ENCODE results near the gene ZFYVE1. TPM values are rescaled to one million over a fixed set of nuclear protein-coding genes. Genes with fewer than 3 reads are reported as not detected.

Gene ZFYVE1
- total RNA-seq, 1 experiment from 2014 or later = 9.1 TPM

DNA sequence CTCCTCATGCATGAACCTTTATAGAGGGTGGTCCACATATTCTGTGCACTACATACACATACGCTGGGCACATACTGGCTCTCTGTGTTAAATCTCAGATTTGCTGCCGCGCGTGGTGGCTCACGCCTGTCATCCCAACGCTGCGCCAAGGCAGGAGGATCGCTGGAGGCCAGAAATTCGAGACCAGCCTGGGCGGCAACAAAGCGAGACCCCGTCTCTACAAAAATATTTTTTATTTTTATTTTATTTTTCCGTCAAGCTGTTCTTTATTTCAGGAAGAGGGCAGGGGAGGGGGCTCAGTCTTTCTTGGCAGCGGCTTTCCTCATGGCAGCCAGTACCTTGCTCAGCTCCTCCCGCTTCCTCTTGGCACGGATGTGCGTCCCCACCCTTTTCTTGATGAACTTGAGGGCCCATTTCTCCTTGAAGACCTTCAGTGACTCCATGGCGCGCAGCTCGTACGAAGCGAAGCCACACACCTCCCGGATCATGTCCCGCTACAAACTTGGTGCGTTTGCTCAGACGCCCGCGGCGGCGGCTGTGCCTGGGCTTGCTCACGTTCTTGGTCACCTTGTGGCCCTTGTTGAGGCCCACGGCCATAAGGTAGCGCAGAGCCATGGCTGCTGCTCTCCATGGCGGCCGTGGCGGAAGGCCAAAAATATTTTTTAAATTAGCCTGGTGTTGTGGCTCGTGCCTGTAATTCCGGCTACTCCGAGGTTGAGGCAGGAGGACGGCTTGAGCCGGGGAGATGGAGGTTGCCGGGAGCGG is 97.4 kb downstream of the ZFYVE1 start:
- no peaks in the 10 kb centered on the region for H3K9me2 ChIP-seq (replicated peaks; ENCODE audit: insufficient read depth, low read length)
- no peak overlapping the region for H3K4me2 ChIP-seq (ENCODE audit: low read depth, low read length, poor library complexity, severe bottlenecking)
- no peak for DNase-seq
- no peak overlapping the region for H3K9ac ChIP-seq (ENCODE audit: low read length)
- H3K9me3 ChIP-seq (ENCODE audit: low read length) = no peaks in the 10 kb centered on the region
- no peaks in the 10 kb centered on the region for H3K27me3 ChIP-seq (ENCODE audit: low read length)
- H2AFZ ChIP-seq (ENCODE audit: low read length) = no peak overlapping the region
- H3K4me1 ChIP-seq (ENCODE audit: low read length) = peaks cover 20% of the 10 kb centered on the region
- H3K79me2 ChIP-seq (ENCODE audit: low read length) = peaks cover 69% of the 10 kb centered on the region
- H3K36me3 ChIP-seq (ENCODE audit: insufficient read depth, low read length) = 0 out of 2 replicates have a peak, but pooled peaks cover 3% of the 10 kb centered on the region
- H4K20me1 ChIP-seq (ENCODE audit: insufficient read depth, low read depth, low read length) = no peaks in the 10 kb centered on the region
- no peak overlapping the region for H3K4me3 ChIP-seq (ENCODE audit: low read length)
- H3K27ac ChIP-seq (ENCODE audit: low read length) = no peak overlapping the region

DNA sequence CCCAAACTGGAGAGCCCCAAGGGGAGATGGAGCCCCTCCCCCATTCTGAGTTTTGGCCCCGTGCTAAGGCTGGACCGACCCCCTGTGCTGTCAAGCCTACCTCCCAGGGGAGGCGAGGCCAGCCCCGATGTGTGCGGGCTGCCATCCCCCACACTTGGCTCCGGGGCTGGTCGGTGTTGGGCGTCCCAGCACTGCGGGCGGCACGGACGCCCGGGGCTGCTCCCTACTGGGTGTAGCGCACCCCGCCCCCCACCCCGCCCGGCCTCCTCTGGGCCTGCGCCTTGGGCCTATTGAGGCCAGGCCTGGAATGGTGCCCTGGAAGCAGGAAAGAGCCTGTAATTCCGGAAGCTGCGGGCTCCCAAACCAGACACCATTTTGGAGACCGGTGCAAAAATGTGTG is 98.0 kb downstream of the ZFYVE1 start:
- peaks cover 20% of the 10 kb centered on the region for H3K4me1 ChIP-seq (ENCODE audit: low read length)
- 0 out of 2 replicates have a peak, but pooled peaks cover 3% of the 10 kb centered on the region for H3K36me3 ChIP-seq (ENCODE audit: insufficient read depth, low read length)
- no peaks in the 10 kb centered on the region for H3K9me2 ChIP-seq (replicated peaks; ENCODE audit: insufficient read depth, low read length)
- H3K79me2 ChIP-seq (ENCODE audit: low read length) = peaks cover 64% of the 10 kb centered on the region
- H3K27me3 ChIP-seq (ENCODE audit: low read length) = no peaks in the 10 kb centered on the region
- DNase-seq = no peak
- H3K9me3 ChIP-seq (ENCODE audit: low read length) = no peaks in the 10 kb centered on the region
- H4K20me1 ChIP-seq (ENCODE audit: insufficient read depth, low read depth, low read length) = no peaks in the 10 kb centered on the region
- no peak overlapping the region for H2AFZ ChIP-seq (ENCODE audit: low read length)
- H3K9ac ChIP-seq (ENCODE audit: low read length) = no peak overlapping the region
- no peak overlapping the region for H3K4me2 ChIP-seq (ENCODE audit: low read depth, low read length, poor library complexity, severe bottlenecking)
- H3K4me3 ChIP-seq (ENCODE audit: low read length) = no peak overlapping the region
- no peak overlapping the region for H3K27ac ChIP-seq (ENCODE audit: low read length)

DNA sequence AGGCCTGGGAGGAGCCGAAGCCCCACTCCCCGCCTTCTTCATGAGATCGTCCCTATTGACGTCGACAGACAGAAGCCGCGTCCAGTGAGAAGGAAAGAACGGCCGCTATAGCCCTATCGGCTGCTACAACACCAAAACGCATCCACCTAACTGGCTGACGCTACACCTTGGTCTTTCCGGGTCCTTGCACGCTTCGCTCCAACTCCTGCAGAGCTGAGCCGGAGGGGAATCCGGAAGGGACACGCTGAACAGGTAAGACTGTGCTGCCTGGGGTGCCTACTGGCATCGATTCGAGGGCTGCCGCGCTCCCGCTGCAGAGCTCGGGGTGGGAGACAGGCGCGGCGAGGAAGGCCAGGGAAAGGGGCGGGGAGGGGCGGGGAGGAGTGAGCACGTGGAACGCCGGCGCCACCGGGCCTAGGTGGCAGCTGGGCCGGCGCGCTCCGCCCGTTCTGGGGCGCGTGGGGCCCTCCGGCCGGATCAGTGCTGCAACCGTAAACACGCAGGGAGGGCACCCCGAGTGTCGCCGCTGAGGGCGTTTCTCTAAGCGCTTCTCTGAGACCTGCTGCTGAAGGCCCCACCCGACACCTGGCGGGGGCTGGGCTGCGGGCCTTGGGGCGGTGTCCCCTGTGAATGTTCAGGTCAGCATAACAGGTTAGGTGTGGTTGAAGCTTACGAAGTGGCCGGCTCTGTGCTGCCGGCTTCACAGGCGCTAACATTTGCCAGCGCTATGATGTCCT is 100.4 kb downstream of the ZFYVE1 start, which contains the start of gene DCAF4:
TSS of gene DCAF4 (plus strand) at position 173 of the 737 bp plus-strand sequence. CDS start 11,515 bp downstream, outside the sequence.
- Histone ChIP-seq H3K36me3 (ENCODE audit: insufficient read depth, low read length) (0 out of 2 replicates have a peak, but pooled peaks cover 3% of the 10 kb centered on the region), H3K27ac (ENCODE audit: low read length) (peak within 1 kb of the TSS; percentile 71), H3K27me3 (ENCODE audit: low read length) (no peaks in the 10 kb centered on the region), H2AFZ (ENCODE audit: low read length) (peak within 1 kb of the TSS; percentile 84), H3K79me2 (ENCODE audit: low read length) (peaks cover 40% of the 10 kb centered on the region), H3K4me2 (ENCODE audit: low read depth, low read length, poor library complexity, severe bottlenecking) (peak within 1 kb of the TSS; percentile 96), H3K9ac (ENCODE audit: low read length) (peak within 1 kb of the TSS; percentile 83), H3K4me3 (ENCODE audit: low read length) (peak within 1 kb of the TSS; percentile 89), H4K20me1 (ENCODE audit: insufficient read depth, low read depth, low read length) (no peaks in the 10 kb centered on the region), H3K9me2 (replicated peaks; ENCODE audit: insufficient read depth, low read length) (no peaks in the 10 kb centered on the region), H3K9me3 (ENCODE audit: low read length) (no peaks in the 10 kb centered on the region), H3K4me1 (ENCODE audit: low read length) (peaks cover 20% of the 10 kb centered on the region)
- peak; percentile 100 for DNase-seq

DNA sequence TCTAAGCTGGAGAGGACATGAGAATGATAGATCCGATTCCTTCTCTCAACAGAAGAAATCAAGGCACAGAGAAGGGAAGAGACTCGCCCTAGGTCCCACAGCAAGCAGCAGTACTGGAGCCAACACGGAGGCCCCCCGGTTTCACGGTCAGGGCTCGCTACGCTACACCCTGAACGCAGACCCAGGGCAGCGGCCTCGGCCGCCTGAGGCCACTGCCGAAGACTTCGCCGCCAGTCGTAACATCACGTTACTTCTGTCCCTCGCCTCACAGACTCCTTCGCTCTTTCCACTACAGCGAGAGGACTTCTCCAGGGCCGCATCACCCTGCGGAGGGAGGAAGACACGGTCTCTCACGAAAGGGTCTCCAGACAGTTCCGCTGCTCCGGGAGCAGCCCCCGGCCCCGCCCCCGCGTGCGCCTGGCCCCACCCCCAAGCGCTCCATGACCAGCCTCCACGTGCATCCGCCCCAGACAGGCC is 101.1 kb downstream of the ZFYVE1 start:
- no peak overlapping the region for H3K27ac ChIP-seq (ENCODE audit: low read length)
- H3K4me3 ChIP-seq (ENCODE audit: low read length) = peak overlapping the region; percentile 89

DNA sequence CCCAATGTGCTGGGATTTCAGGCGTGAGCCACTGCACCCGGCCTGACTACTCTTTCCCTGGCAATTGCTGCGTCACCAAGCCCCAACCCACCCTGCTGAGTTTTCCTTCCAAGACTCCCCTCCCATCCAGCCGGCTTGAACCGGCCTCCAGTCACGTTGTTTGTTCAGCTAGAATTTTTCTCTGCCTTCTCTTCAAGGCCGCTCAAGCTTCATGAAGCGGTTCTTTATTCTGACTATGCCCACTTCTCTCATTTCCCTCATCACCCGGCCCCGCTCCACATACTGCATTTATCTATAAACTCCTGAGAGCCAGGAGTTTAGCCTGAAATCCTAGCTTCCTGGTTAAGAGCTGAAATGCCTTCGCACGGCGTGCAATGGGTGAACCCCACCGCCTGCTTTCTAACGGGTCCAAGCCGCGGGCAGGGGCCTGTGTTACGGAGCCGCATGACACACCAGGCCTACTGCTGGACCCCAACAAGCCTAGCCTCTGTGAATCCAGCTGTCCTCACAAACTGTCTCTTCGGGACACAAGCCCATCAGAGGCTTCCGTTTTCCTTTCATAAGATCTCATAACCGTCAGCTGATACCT is 101.6 kb downstream of the ZFYVE1 start:
- DNase-seq = no peak
- peaks cover 28% of the 10 kb centered on the region for H3K79me2 ChIP-seq (ENCODE audit: low read length)
- H3K4me3 ChIP-seq (ENCODE audit: low read length) = peak overlapping the region; percentile 89; the same call in 1 of the 2 replicates
- peak overlapping the region; percentile 76 for H2AFZ ChIP-seq (ENCODE audit: low read length)
- H3K9ac ChIP-seq (ENCODE audit: low read length) = peak overlapping the region; percentile 63
- no peaks in the 10 kb centered on the region for H4K20me1 ChIP-seq (ENCODE audit: insufficient read depth, low read depth, low read length)
- H3K9me2 ChIP-seq (replicated peaks; ENCODE audit: insufficient read depth, low read length) = no peaks in the 10 kb centered on the region
- peak overlapping the region; percentile 96 for H3K4me2 ChIP-seq (ENCODE audit: low read depth, low read length, poor library complexity, severe bottlenecking)
- no peaks in the 10 kb centered on the region for H3K27me3 ChIP-seq (ENCODE audit: low read length)
- H3K27ac ChIP-seq (ENCODE audit: low read length) = no peak overlapping the region
- 0 out of 2 replicates have a peak, but pooled peaks cover 3% of the 10 kb centered on the region for H3K36me3 ChIP-seq (ENCODE audit: insufficient read depth, low read length)
- peaks cover 14% of the 10 kb centered on the region for H3K4me1 ChIP-seq (ENCODE audit: low read length)
- no peaks in the 10 kb centered on the region for H3K9me3 ChIP-seq (ENCODE audit: low read length)

More for the DNA sequence above, 101.1 kb downstream of the ZFYVE1 start:
- no peaks in the 10 kb centered on the region for H4K20me1 ChIP-seq (ENCODE audit: insufficient read depth, low read depth, low read length)
- H3K9me3 ChIP-seq (ENCODE audit: low read length) = no peaks in the 10 kb centered on the region
- no peak for DNase-seq
- no peaks in the 10 kb centered on the region for H3K27me3 ChIP-seq (ENCODE audit: low read length)
- peak overlapping the region; percentile 96 for H3K4me2 ChIP-seq (ENCODE audit: low read depth, low read length, poor library complexity, severe bottlenecking)
- peak overlapping the region; percentile 63 for H3K9ac ChIP-seq (ENCODE audit: low read length)
- no peaks in the 10 kb centered on the region for H3K9me2 ChIP-seq (replicated peaks; ENCODE audit: insufficient read depth, low read length)
- 0 out of 2 replicates have a peak, but pooled peaks cover 3% of the 10 kb centered on the region for H3K36me3 ChIP-seq (ENCODE audit: insufficient read depth, low read length)
- H2AFZ ChIP-seq (ENCODE audit: low read length) = peak overlapping the region; percentile 76
- H3K4me1 ChIP-seq (ENCODE audit: low read length) = peaks cover 20% of the 10 kb centered on the region
- H3K79me2 ChIP-seq (ENCODE audit: low read length) = peaks cover 34% of the 10 kb centered on the region

DNA sequence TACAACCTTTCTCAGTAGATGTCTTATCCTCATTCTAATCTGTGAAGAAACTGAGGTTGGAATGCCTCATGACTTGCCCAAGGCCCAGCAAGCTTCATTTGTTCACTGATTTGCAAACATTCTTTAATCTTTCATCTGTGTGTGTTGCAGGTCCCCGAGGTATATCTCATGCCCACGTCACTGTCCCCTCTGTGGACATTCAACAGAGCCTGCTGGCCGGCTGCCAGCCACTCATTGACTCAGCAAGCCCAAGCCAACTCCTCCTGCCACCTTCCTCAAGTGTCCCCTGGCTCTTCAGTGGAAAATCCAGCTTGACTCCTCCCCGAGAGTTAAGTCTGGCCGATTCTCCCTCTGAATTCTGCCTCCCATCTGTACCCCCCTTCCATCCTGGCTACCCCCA is 102.6 kb downstream of the ZFYVE1 start:
- Histone ChIP-seq H3K27ac (ENCODE audit: low read length) (no peak overlapping the region), H3K4me2 (ENCODE audit: low read depth, low read length, poor library complexity, severe bottlenecking) (no peak overlapping the region), H3K9me3 (ENCODE audit: low read length) (no peaks in the 10 kb centered on the region), H3K9ac (ENCODE audit: low read length) (no peak overlapping the region), H3K4me3 (ENCODE audit: low read length) (no peak overlapping the region), H3K27me3 (ENCODE audit: low read length) (no peaks in the 10 kb centered on the region), H2AFZ (ENCODE audit: low read length) (no peak overlapping the region), H3K9me2 (replicated peaks; ENCODE audit: insufficient read depth, low read length) (no peaks in the 10 kb centered on the region), H3K4me1 (ENCODE audit: low read length) (peaks cover 14% of the 10 kb centered on the region), H3K36me3 (ENCODE audit: insufficient read depth, low read length) (0 out of 2 replicates have a peak, but pooled peaks cover 3% of the 10 kb centered on the region), H3K79me2 (ENCODE audit: low read length) (peaks cover 19% of the 10 kb centered on the region), H4K20me1 (ENCODE audit: insufficient read depth, low read depth, low read length) (no peaks in the 10 kb centered on the region)
- no peak for DNase-seq

DNA sequence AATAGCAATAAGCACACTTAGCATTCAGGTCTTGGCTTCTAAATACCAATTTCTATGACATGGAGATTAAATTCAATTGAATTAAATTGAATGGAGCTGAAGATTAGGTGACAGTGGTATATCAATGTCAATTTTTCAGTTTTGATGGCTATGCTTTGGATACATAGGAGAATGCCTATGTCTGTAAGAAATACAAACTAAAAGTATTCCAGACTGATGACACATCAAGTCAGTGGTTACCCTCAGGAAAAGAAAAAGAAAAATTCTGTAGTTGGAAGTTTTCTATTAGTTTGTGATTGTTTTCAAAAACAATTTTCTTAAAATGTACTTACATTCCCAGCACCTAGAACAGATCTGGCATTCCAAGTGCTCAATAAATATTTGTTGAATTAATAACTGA is 105.5 kb downstream of the ZFYVE1 start:
- Histone ChIP-seq H3K9ac (ENCODE audit: low read length) (no peak overlapping the region), H4K20me1 (ENCODE audit: insufficient read depth, low read depth, low read length) (no peaks in the 10 kb centered on the region), H3K27ac (ENCODE audit: low read length) (no peak overlapping the region), H3K79me2 (ENCODE audit: low read length) (no peaks in the 10 kb centered on the region), H3K36me3 (ENCODE audit: insufficient read depth, low read length) (no peaks in the 10 kb centered on the region), H3K4me3 (ENCODE audit: low read length) (no peak overlapping the region), H3K27me3 (ENCODE audit: low read length) (no peaks in the 10 kb centered on the region), H3K4me2 (ENCODE audit: low read depth, low read length, poor library complexity, severe bottlenecking) (no peak overlapping the region), H3K9me3 (ENCODE audit: low read length) (no peaks in the 10 kb centered on the region), H2AFZ (ENCODE audit: low read length) (no peak overlapping the region), H3K9me2 (replicated peaks; ENCODE audit: insufficient read depth, low read length) (no peaks in the 10 kb centered on the region), H3K4me1 (ENCODE audit: low read length) (peaks cover 7% of the 10 kb centered on the region)
- no peak for DNase-seq

DNA sequence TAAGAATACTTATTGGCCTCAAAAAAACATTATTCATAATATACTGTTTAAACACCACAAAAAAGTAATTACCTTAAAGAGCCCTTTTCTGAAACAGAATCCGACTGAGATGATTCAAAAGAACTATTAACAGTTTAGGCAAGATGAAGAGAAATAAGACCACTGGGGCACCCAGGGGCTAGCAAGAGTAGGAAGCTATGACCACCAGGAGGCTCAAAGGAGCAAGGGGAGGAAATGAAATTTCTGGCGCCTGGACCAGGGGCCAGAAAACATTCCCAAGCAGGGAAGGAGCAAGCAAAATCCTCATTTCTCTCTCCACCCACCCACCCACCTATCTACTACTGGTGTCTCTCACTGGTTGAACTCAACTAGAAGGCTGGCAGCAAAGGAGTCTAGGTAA is 106.9 kb downstream of the ZFYVE1 start:
- no peak overlapping the region for H3K9ac ChIP-seq (ENCODE audit: low read length)
- H3K4me2 ChIP-seq (ENCODE audit: low read depth, low read length, poor library complexity, severe bottlenecking) = no peak overlapping the region
- no peak overlapping the region for H2AFZ ChIP-seq (ENCODE audit: low read length)
- H3K4me3 ChIP-seq (ENCODE audit: low read length) = no peak overlapping the region
- no peaks in the 10 kb centered on the region for H3K4me1 ChIP-seq (ENCODE audit: low read length)
- H3K27me3 ChIP-seq (ENCODE audit: low read length) = no peaks in the 10 kb centered on the region
- no peaks in the 10 kb centered on the region for H3K79me2 ChIP-seq (ENCODE audit: low read length)
- no peaks in the 10 kb centered on the region for H4K20me1 ChIP-seq (ENCODE audit: insufficient read depth, low read depth, low read length)
- H3K27ac ChIP-seq (ENCODE audit: low read length) = no peak overlapping the region
- no peaks in the 10 kb centered on the region for H3K36me3 ChIP-seq (ENCODE audit: insufficient read depth, low read length)
- no peaks in the 10 kb centered on the region for H3K9me2 ChIP-seq (replicated peaks; ENCODE audit: insufficient read depth, low read length)
- DNase-seq = no peak
- no peaks in the 10 kb centered on the region for H3K9me3 ChIP-seq (ENCODE audit: low read length)

Data from Karpas-422 (cell line).